ENCODE data around the gene MED29.
A peak's percentile ranks its signal among the peaks of the same experiment; 100 is the strongest.

MED29 gene

GRCh38 chr19:39397360-39398296 is 6.5 kb downstream of the MED29 start:
- in situ Hi-C loops (cut with HindIII; ENCODE audit: low pct_ligation_motif_present, low sequenced_read_pairs): no loop called here
- H3K27me3 ChIP-seq (replicated peaks): no peaks in the 10 kb centered on the region
- DNase-seq: peak; percentile 81
- peak overlapping the region; percentile 74 for H3K27ac ChIP-seq
- peaks cover 13% of the 10 kb centered on the region for H3K36me3 ChIP-seq (replicated peaks)
- peak; percentile 97 for TF ChIP-seq CTCF (IDR thresholded peaks at IDR 0.05; ENCODE audit: low read depth, low read length, missing control alignments)
- H3K4me3 ChIP-seq (ENCODE audit: low read depth, low read length): no peak overlapping the region

GRCh38 chr19:39398297-39398864 is 7.2 kb downstream of the MED29 start:
- no peak overlapping the region for H3K4me3 ChIP-seq (ENCODE audit: low read depth, low read length)
- no peak for TF ChIP-seq CTCF (IDR thresholded peaks at IDR 0.05; ENCODE audit: low read depth, low read length, missing control alignments)
- in situ Hi-C loops (cut with HindIII; ENCODE audit: low pct_ligation_motif_present, low sequenced_read_pairs): no loop called here
- peak overlapping the region; percentile 74 for H3K27ac ChIP-seq
- H3K27me3 ChIP-seq (replicated peaks): no peaks in the 10 kb centered on the region
- peaks cover 13% of the 10 kb centered on the region for H3K36me3 ChIP-seq (replicated peaks)
- peak; percentile 73 for DNase-seq

- Histone ChIP-seq H3K27ac (no peak overlapping the region), H3K36me3 (replicated peaks) (peaks cover 4% of the 10 kb centered on the region), H3K27me3 (replicated peaks) (no peaks in the 10 kb centered on the region), H3K4me3 (ENCODE audit: low read depth, low read length) (no peak overlapping the region)
- no peak for TF ChIP-seq CTCF (IDR thresholded peaks at IDR 0.05; ENCODE audit: low read depth, low read length, missing control alignments)
- DNase-seq: no peak
- in situ Hi-C loops (cut with HindIII; ENCODE audit: low pct_ligation_motif_present, low sequenced_read_pairs): no loop called here
These were observed 8.5 kb downstream of the MED29 start for GRCh38 chr19:39399668-39400050.

- DNase-seq: no peak
- H3K4me3 ChIP-seq (ENCODE audit: low read depth, low read length): no peak overlapping the region
- H3K36me3 ChIP-seq (replicated peaks): peaks cover 4% of the 10 kb centered on the region
- in situ Hi-C loops (cut with HindIII; ENCODE audit: low pct_ligation_motif_present, low sequenced_read_pairs): no loop called here
- H3K27me3 ChIP-seq (replicated peaks): no peaks in the 10 kb centered on the region
- H3K27ac ChIP-seq: no peak overlapping the region
- no peak for TF ChIP-seq CTCF (IDR thresholded peaks at IDR 0.05; ENCODE audit: low read depth, low read length, missing control alignments)
These were observed 8.9 kb downstream of the MED29 start for GRCh38 chr19:39400061-39400460.

GRCh38 chr19:39401070-39401548 is 9.9 kb downstream of the MED29 start:
- DNase-seq: no peak
- Histone ChIP-seq H3K27ac (peak overlapping the region; percentile 93), H3K4me3 (ENCODE audit: low read depth, low read length) (no peak overlapping the region), H3K27me3 (replicated peaks) (no peaks in the 10 kb centered on the region), H3K36me3 (replicated peaks) (peaks cover 4% of the 10 kb centered on the region)
- in situ Hi-C loops (cut with HindIII; ENCODE audit: low pct_ligation_motif_present, low sequenced_read_pairs): no loop called here
- TF ChIP-seq CTCF (IDR thresholded peaks at IDR 0.05; ENCODE audit: low read depth, low read length, missing control alignments): no peak

Measured in brain microvascular endothelial cell (primary cell).